Forelimb muscle (tissue), 1 donor: ENCODE measurements around the gene FOXP2. TPM values are rescaled to one million over a fixed set of nuclear protein-coding genes. Genes with fewer than 3 reads are reported as not detected.

Source experiments
- DNase-seq: peaks from one replicate; pipeline ENCODE4 v3.0.0-alpha.2; 2013; ENCODE audit warnings: low read depth
- polyA plus RNA-seq: library from polyadenylated mRNA; unstranded; fragments of 120-200 nt; gene quantifications from one replicate; pipeline ENCODE4 v1.2.1, GENCODE V29; 2013; ENCODE audit not compliant: insufficient read length

Gene FOXP2
- polyA plus RNA-seq, 1 donor, result 10.3 TPM

DNA sequence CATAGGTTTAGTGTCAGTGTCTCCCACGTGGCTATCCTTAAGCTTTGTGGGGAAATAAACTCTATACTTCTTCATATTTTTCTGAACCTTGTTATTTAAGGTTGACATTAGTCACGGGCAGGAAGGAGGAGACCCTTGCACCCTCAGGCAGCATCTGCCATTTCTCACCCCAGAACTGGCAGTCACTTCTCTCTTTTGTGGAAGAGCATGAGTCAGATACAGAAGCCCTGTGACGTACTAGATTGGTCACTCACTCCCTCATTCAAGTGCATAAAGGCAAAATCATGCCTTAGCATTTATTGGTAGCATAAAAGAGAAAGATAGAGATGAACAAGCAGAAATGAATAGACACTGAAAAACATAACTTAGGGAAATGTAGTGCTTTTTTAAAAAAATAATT lies 301.3 kb downstream of the FOXP2 start:
- no peak for DNase-seq

DNA sequence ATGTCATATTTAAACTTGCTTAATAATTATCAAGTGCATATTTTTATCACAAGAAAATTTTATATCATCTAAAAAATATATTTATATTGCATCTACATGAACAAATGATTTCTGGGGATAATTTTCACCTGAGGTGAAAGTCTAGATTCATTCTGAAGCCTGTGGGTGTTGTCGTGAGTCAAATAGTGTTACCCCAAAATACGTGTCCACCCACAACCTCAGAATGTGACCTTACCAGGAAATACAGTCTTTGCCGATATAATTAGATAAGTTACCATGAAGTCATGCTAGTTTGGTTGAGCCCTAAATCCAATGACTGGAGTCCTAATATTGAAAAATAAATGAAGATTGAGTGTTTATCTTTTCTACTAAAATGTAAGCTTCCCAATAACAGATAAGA lies 304.2 kb downstream of the FOXP2 start:
- DNase-seq, result no peak

DNA sequence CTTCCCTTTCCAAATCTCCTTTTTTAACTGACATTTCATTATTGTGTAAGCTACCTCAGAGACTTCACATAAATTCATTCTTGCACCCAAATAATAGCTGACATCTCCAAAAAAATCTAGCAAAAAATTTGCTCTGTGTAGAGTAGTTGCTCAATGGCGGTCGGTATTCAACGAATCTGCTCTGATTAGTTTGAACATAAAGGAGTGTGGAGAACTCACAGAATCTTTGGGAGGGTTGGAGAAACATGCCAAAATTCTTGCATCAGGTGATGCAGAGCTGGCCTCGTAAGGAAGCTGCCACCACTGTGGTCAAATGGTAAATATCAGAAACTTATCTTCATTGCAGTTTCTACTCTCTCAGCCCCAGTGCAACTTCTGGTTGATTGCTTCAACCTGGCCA lies 306.1 kb downstream of the FOXP2 start:
- no peak for DNase-seq

DNA sequence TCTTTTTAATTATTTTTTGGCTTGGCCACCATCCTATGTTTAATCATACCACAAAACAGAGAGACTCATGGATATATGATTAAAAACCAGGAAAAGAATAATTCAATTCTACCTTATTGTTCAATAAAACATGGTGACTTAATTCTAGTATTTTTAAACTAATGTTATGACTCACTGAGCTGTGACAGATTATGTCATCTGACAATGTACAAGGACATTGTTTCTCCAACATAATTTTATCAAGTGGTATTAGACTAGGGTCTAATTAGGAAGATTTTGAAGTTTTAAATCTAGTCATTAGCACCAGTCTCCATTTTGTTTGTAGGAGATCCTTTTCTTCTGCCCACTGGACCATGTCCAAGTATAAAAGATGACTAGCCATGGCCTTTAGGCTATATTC lies 307.9 kb downstream of the FOXP2 start:
- no peak for DNase-seq

DNA sequence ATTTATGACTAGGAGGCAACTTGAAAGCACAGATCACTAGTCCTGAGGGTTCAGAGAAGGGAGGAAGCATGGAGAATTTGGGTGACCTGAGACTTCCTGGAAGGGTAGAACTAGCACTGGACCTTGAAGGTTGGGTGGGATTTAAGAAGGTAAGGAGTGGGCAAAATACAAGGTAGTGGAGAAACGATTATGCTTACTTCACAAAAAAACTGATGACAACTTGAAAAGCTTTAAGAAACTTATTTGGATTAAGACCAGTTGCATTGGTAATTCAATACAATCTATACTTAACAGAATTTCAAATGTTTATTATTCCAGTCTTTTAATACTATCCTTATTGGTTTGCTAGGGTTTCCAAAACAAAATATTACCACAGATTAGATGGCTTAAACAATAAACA lies 308.7 kb downstream of the FOXP2 start:
- DNase-seq, result no peak

DNA sequence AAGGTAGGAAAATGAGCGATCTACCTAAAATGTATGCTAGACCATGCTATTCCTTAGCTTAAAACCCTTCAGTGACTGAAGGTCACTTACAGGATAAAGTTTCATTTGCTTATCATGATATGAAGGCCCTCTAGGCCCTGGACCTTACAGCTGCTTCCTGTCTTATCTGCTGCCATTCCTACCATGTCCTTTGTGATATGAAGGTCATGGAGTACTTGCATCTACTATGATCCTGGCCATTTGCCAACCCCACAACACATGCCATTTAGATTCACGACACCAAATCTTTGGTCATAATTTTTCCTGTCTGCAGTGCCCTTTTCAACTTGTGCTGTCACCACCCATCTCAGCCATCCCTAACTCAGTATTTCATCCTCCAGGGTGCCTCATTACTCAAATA lies 325.5 kb downstream of the FOXP2 start:
- no peak for DNase-seq

DNA sequence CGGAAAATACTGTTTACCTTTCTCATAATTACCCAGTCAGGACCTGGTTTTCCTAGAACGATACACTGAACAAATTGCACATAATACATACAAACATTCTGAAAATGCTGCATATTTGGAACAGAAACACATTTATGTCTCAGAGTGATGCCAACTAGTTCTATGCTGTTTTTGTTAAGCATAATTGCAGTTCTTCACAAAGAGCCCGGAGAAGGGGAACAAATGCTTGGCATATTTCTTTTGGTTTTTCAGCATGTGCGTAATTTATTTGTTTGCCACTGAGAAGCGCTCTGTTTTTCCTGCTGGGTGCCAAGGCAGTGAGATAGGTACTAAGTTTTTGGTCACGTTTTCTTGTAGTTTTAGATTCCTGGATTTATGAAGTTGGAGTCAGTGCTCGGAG lies 326.3 kb downstream of the FOXP2 start:
- DNase-seq, result no peak

DNA sequence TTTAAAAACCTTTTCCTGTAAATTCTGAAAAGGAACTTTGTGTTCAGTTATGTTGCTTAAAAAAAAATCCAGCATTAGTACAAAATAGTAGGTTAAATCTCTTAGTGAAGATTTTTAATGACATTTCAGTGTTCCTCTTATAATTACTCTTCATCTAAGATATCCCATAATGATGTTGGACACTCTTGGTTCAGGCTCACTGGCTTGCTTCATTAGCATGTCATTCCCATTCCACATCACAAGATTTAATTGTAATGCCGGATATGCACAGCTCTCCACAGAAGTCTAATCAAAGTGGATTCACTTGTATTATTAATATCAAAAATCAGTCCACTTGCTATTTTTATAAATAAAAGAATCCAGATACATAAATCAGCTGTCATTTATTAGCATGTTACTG lies 327.3 kb downstream of the FOXP2 start:
- no peak for DNase-seq
